Activated CD8-positive, alpha-beta memory T cell treated with anti-CD3 and anti-CD28 coated beads, Interleukin-2, amount 10 ng/mL, durations not matched to agents 7 days and 5 days (primary cell): Measurements from ENCODE around the gene RPL26. TPM values are rescaled to one million over a fixed set of nuclear protein-coding genes. Genes with fewer than 3 reads are reported as not detected.

ENCODE experiments used
- ATAC-seq: fragments of 150-1000 bp; cut with Tn5 transposase; one replicate; pipeline ENCODE4 v1.10.0; 2021; ENCODE audit warnings: moderate library complexity
- CTCF ChIA-PET: fragments of 350-600 bp; sonication (Branson Sonifier 250); formaldehyde crosslinking; loops from one replicate; lab custom pipeline; 2021; ENCODE audit warnings: antibody characterized with exemption; lab: Charles Lee
- DNase-seq: peaks from one replicate; pipeline ENCODE4 v3.0.0-alpha.2; 2020
- H3K27ac Mint-ChIP-seq: one replicate; pipeline ENCODE4 v1.8.0; 2021; ENCODE audit warnings: mild to moderate bottlenecking, mixed read lengths
- H3K27me3 Mint-ChIP-seq: one replicate; pipeline ENCODE4 v1.8.0; 2021; ENCODE audit warnings: mixed read lengths
- H3K36me3 Mint-ChIP-seq: one replicate; pipeline ENCODE4 v1.8.0; 2021; ENCODE audit warnings: mild to moderate bottlenecking, mixed read lengths
- H3K4me1 Mint-ChIP-seq: one replicate; pipeline ENCODE4 v1.8.0; 2021; ENCODE audit warnings: mixed read lengths
- H3K4me3 Mint-ChIP-seq: one replicate; pipeline ENCODE4 v1.8.0; 2021; ENCODE audit warnings: mild to moderate bottlenecking, moderate library complexity, mixed read lengths
- H3K9me3 Mint-ChIP-seq: one replicate; pipeline ENCODE4 v1.8.0; 2022; ENCODE audit warnings: low read depth, mixed read lengths
- total RNA-seq, 2 experiments: library from RNA; stranded (reverse); gene quantifications; one replicate each; pipeline ENCODE4 v1.2.3, GENCODE V29; 2021

RPL26 gene
- 1,000 to 10,000 TPM; 1,612 to 1,903 TPM for total RNA-seq

DNA sequence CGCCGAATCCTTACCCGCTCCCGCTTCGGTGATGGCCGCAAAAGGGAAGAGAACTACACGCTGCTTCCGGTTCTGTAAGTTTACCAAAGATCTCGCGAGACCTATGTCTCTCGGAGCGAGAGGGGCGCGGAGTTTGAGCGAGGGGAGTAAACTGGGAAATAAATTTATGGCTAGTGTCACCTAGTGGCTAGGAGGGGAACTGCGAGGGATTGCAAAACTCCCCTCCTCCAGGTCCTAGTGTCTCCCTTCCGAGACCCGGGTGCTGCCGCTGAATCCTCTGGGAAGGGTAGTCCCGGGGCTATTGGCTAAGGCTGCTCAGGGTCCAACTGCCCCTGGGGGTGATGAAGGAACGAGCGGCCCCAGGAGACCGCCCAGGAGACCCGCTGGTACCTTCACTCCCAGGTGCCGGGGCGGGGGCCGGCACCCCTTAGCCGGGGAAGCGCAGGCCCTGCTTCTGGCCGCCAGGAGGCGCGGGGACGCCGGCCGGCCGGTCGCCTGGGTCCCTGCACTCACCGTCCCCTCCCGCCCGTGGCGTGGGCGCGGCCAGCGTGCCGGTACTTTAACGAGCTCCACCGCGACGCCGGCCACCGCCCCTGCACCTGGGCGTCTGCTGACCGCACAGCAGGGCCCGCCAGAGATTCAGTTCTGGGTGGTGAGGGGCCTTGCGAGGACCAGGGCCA is at the start of gene RPL26:
RPL26 (minus strand) TSS at position 51 of the 680 bp plus-strand sequence. CDS start 883 bp downstream, outside the sequence.
- peak; percentile 98 for DNase-seq
- Mint-ChIP-seq H3K36me3 (peaks cover 46% of the 10 kb centered on the region), H3K27me3 (no peaks in the 10 kb centered on the region), H3K4me3 (peak within 1 kb of the TSS; percentile 96), H3K9me3 (no peaks in the 10 kb centered on the region), H3K4me1 (peaks cover 71% of the 10 kb centered on the region), H3K27ac (peak within 1 kb of the TSS; percentile 86)
- CTCF ChIA-PET = interaction anchor here (0.6 to 3.1 kb wide), 27 partner anchors 8 to 695 kb away, joined by 3 to 41 read pairs (median 3); partner anchors contain the start of genes BORCS6, CCDC42, CTC1 and NDEL1
- peak; percentile 95 for ATAC-seq

- Mint-ChIP-seq H3K27me3 (peaks cover 4% of the 10 kb centered on the region), H3K4me3 (no peak overlapping the region), H3K9me3 (no peaks in the 10 kb centered on the region), H3K27ac (no peak overlapping the region), H3K4me1 (no peaks in the 10 kb centered on the region), H3K36me3 (no peaks in the 10 kb centered on the region)
- CTCF ChIA-PET = no interaction called here
- ATAC-seq = no peak
- no peak for DNase-seq
Measured at GRCh38 chr17:8430966-8431365, 48.0 kb upstream of the RPL26 start.

DNA sequence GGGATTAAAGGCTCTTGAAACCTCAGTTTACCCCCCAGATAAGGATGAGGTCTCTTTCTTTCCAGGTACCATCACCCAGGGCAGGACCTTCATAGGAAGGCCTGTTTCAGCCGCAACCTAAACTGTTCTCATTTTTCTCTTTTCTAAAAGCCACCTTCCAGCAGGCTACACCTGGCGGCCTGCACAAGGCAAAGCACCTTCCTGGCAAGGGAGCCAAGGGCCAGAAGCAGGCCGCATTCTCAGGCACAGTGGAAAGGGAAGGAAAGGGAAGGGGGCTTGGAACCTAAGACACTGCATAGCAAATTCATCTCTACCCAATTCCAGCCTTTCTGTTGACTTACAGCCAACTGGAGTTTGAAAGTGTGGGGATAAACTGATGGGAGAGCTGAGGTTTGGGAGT is 43.8 kb upstream of the RPL26 start:
- ATAC-seq (no peak), DNase-seq (no peak)
- Mint-ChIP-seq H3K27ac (no peak overlapping the region), H3K9me3 (no peaks in the 10 kb centered on the region), H3K4me3 (no peak overlapping the region), H3K27me3 (peaks cover 30% of the 10 kb centered on the region), H3K36me3 (no peaks in the 10 kb centered on the region), H3K4me1 (no peaks in the 10 kb centered on the region)
- CTCF ChIA-PET = no interaction called here

GRCh38 chr17:8426094-8426720 is 43.2 kb upstream of the RPL26 start:
- ATAC-seq = no peak
- Mint-ChIP-seq H3K27me3 (peaks cover 33% of the 10 kb centered on the region), H3K4me3 (no peak overlapping the region), H3K4me1 (no peaks in the 10 kb centered on the region), H3K9me3 (no peaks in the 10 kb centered on the region), H3K27ac (no peak overlapping the region), H3K36me3 (no peaks in the 10 kb centered on the region)
- DNase-seq = no peak
- CTCF ChIA-PET = interaction anchor here (1.5 kb wide), 1 partner anchor 16 kb away, joined by 3 read pairs; no protein-coding TSS in a partner anchor

- ATAC-seq (no peak), DNase-seq (no peak)
- Mint-ChIP-seq H3K36me3 (no peaks in the 10 kb centered on the region), H3K27ac (no peak overlapping the region), H3K27me3 (peaks cover 71% of the 10 kb centered on the region), H3K4me1 (no peaks in the 10 kb centered on the region), H3K9me3 (no peaks in the 10 kb centered on the region), H3K4me3 (no peak overlapping the region)
- CTCF ChIA-PET = interaction anchor here (2.4 kb wide), 1 partner anchor 11 kb away, joined by 16 read pairs; no protein-coding TSS in a partner anchor
Measured at GRCh38 chr17:8421571-8421970, 38.6 kb upstream of the RPL26 start.

GRCh38 chr17:8420041-8420934 is 37.3 kb upstream of the RPL26 start:
- Mint-ChIP-seq H3K4me3 (no peak overlapping the region), H3K27me3 (peaks cover 76% of the 10 kb centered on the region), H3K27ac (no peak overlapping the region), H3K36me3 (no peaks in the 10 kb centered on the region), H3K9me3 (no peaks in the 10 kb centered on the region), H3K4me1 (no peaks in the 10 kb centered on the region)
- CTCF ChIA-PET = interaction anchor here (1.0 to 2.4 kb wide), 2 partner anchors 8 to 10 kb away, joined by 4 to 16 read pairs; no protein-coding TSS in a partner anchor
- ATAC-seq (no peak), DNase-seq (no peak)

DNA sequence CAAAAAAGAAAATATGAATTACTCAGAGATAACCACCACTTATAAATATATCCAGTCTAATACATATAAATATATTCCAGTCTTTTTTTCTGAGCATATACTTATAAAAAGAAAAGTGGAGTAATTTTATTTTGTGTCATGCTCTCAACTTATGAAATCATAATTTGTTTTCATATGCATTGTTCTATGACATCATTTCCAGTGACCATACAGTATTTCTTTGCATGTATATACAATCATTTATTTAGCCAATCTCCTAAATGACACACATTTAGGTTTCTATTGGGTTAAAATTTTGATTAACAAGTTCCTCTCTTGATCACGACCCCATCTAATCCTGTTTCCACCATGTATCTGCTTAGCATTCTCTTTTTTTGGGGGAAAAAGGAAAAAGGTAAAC is 36.3 kb upstream of the RPL26 start:
- DNase-seq = no peak
- no peaks in the 10 kb centered on the region for H3K4me1 Mint-ChIP-seq
- no peak for ATAC-seq
- no peaks in the 10 kb centered on the region for H3K9me3 Mint-ChIP-seq
- peaks cover 77% of the 10 kb centered on the region for H3K27me3 Mint-ChIP-seq
- no peaks in the 10 kb centered on the region for H3K36me3 Mint-ChIP-seq
- H3K27ac Mint-ChIP-seq = no peak overlapping the region
- no peak overlapping the region for H3K4me3 Mint-ChIP-seq
- CTCF ChIA-PET = interaction anchor here (2.4 kb wide), 1 partner anchor 9 kb away, joined by 16 read pairs; no protein-coding TSS in a partner anchor

DNA sequence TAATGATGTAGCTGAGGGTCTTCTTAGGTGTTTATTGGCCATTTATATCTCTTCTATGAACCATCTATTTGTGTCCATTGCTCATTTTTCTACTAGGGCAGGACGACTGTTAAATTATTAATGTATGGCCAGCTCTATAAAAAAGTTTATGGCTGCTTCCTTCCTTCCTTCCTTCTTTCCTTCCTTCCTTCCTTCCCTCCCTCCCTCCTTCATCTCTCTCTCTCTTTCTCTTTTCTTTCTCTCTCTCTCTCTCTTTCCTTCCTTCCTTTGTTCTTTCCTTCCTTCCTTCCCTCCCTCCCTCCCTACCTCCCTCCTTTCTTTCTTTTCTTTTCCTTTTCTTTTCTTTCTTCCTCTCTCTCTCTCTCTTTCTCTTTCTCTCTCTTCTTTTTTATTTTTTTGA is 35.5 kb upstream of the RPL26 start:
- no peak for DNase-seq
- H3K4me3 Mint-ChIP-seq = no peak overlapping the region
- peaks cover 70% of the 10 kb centered on the region for H3K27me3 Mint-ChIP-seq
- no peak for ATAC-seq
- H3K27ac Mint-ChIP-seq = no peak overlapping the region
- no peaks in the 10 kb centered on the region for H3K36me3 Mint-ChIP-seq
- peaks cover 2% of the 10 kb centered on the region for H3K4me1 Mint-ChIP-seq
- CTCF ChIA-PET = interaction anchor here (1.1 to 1.3 kb wide), 2 partner anchors 8 to 328 kb away, joined by 4 read pairs; no protein-coding TSS in a partner anchor
- H3K9me3 Mint-ChIP-seq = no peaks in the 10 kb centered on the region

DNA sequence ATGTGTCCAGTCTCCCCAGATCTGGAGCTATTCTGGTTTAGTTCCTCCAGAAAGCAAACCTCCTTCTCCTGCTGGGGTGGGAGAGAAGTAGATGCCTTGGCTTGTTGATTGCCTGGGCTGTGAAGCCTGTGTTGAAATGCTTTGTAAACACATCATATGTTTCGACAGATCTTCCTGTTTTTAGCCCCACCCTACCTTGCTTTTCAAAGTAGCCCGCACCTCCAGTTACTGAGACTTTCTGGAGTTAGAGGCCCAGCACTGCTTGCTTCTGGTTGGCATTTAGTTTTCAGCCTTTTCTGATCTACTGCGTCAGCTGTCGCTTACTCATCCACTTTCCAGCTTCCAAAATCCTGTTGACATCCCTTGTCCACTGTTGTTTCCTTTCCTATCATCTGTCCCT is 34.8 kb upstream of the RPL26 start:
- Mint-ChIP-seq H3K9me3 (no peaks in the 10 kb centered on the region), H3K36me3 (no peaks in the 10 kb centered on the region), H3K4me3 (no peak overlapping the region), H3K27ac (no peak overlapping the region), H3K27me3 (peaks cover 70% of the 10 kb centered on the region), H3K4me1 (peaks cover 9% of the 10 kb centered on the region)
- CTCF ChIA-PET = interaction anchor here (1.1 to 1.3 kb wide), 2 partner anchors 8 to 328 kb away, joined by 4 read pairs; no protein-coding TSS in a partner anchor
- DNase-seq (no peak), ATAC-seq (no peak)

- H3K27me3 Mint-ChIP-seq = peaks cover 62% of the 10 kb centered on the region
- CTCF ChIA-PET = interaction anchor here (3.9 kb wide), 1 partner anchor 332 kb away, joined by 19 read pairs; no protein-coding TSS in a partner anchor
Measured at GRCh38 chr17:8413938-8414337, 30.9 kb upstream of the RPL26 start.

DNA sequence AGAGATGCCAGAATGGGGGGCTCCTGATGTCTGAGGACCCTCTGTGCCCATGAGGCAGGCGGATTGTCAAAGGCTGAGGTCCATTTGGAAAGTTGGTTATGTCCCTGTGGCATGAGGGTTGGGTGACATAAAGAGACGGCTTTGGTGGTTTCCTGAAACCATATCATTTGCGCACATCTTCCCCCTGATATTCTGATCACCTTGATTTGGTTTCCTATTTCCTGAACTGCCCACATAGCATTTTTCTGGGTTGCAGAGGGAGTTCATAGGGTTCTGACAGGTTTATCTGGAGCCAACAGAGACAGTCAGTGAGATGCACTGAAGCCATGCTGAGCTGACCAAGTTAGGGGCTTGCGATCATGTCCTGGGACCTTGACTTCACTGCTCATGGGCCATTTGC is 30.3 kb upstream of the RPL26 start:
- Mint-ChIP-seq H3K27me3 (peaks cover 60% of the 10 kb centered on the region), H3K4me1 (peaks cover 28% of the 10 kb centered on the region), H3K27ac (no peak overlapping the region), H3K9me3 (no peaks in the 10 kb centered on the region), H3K4me3 (no peak overlapping the region), H3K36me3 (no peaks in the 10 kb centered on the region)
- DNase-seq (no peak), ATAC-seq (peak; percentile 16)
- CTCF ChIA-PET = interaction anchor here (3.9 kb wide), 1 partner anchor 333 kb away, joined by 19 read pairs; no protein-coding TSS in a partner anchor

More at GRCh38 chr17:8413938-8414337, 30.9 kb upstream of the RPL26 start:
- Mint-ChIP-seq H3K27ac (no peak overlapping the region), H3K4me1 (peaks cover 25% of the 10 kb centered on the region), H3K4me3 (no peak overlapping the region), H3K36me3 (no peaks in the 10 kb centered on the region), H3K9me3 (no peaks in the 10 kb centered on the region)
- ATAC-seq (no peak), DNase-seq (no peak)

GRCh38 chr17:8412089-8412488 is 29.1 kb upstream of the RPL26 start:
- Mint-ChIP-seq H3K9me3 (no peaks in the 10 kb centered on the region), H3K27ac (no peak overlapping the region), H3K36me3 (no peaks in the 10 kb centered on the region), H3K27me3 (peaks cover 51% of the 10 kb centered on the region), H3K4me3 (no peak overlapping the region), H3K4me1 (peaks cover 32% of the 10 kb centered on the region)
- CTCF ChIA-PET = interaction anchor here (0.9 to 3.9 kb wide), 5 partner anchors 8 to 336 kb away, joined by 3 to 21 read pairs (median 4); no protein-coding TSS in a partner anchor
- DNase-seq = no peak
- no peak for ATAC-seq

GRCh38 chr17:8410883-8411238 is 27.9 kb upstream of the RPL26 start:
- no peaks in the 10 kb centered on the region for H3K36me3 Mint-ChIP-seq
- ATAC-seq (no peak), DNase-seq (no peak)
- H3K4me3 Mint-ChIP-seq = no peak overlapping the region
- no peaks in the 10 kb centered on the region for H3K9me3 Mint-ChIP-seq
- CTCF ChIA-PET = interaction anchor here (0.9 to 2.6 kb wide), 16 partner anchors 10 to 375 kb away, joined by 3 to 24 read pairs (median 4); partner anchors contain the start of gene NDEL1
- no peak overlapping the region for H3K27ac Mint-ChIP-seq
- peaks cover 32% of the 10 kb centered on the region for H3K4me1 Mint-ChIP-seq
- H3K27me3 Mint-ChIP-seq = peaks cover 38% of the 10 kb centered on the region
